ENCODE measurements around the gene FNDC3B.

Gene FNDC3B

GRCh38 chr3:172137287-172138192 lies 98.2 kb downstream of the FNDC3B start:
- in situ Hi-C loops (cut with MboI; ENCODE audit: low pct_unique_long_range_greater_than_20kb, low sequenced_read_pairs, unreplicated experiment) = no loop called here
- DNase-seq (ENCODE audit: low spot score) = no peak
- TF ChIP-seq CTCF (IDR thresholded peaks at IDR 0.05; ENCODE audit: extremely low read depth, insufficient read depth, missing control alignments) = no peak

DNA sequence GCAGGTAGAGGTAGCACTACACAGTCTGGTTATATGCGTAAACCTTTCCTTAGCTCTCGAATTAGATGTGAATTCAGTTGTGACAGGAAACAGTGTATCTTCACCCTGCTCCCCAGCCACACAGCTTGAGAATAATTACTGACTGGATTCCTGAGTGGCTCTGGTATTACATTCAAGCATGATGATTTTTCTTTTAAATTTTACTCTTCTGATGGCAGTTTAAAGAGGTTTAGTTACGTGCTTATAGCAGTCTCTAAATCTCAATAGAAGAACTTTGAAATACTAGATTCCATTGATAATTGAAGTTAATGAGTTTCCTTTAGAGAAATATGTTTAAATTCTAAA lies 98.8 kb downstream of the FNDC3B start:
- in situ Hi-C loops (cut with MboI; ENCODE audit: low pct_unique_long_range_greater_than_20kb, low sequenced_read_pairs, unreplicated experiment) = no loop called here
- no peak for TF ChIP-seq CTCF (IDR thresholded peaks at IDR 0.05; ENCODE audit: extremely low read depth, insufficient read depth, missing control alignments)
- DNase-seq (ENCODE audit: low spot score) = no peak

DNA sequence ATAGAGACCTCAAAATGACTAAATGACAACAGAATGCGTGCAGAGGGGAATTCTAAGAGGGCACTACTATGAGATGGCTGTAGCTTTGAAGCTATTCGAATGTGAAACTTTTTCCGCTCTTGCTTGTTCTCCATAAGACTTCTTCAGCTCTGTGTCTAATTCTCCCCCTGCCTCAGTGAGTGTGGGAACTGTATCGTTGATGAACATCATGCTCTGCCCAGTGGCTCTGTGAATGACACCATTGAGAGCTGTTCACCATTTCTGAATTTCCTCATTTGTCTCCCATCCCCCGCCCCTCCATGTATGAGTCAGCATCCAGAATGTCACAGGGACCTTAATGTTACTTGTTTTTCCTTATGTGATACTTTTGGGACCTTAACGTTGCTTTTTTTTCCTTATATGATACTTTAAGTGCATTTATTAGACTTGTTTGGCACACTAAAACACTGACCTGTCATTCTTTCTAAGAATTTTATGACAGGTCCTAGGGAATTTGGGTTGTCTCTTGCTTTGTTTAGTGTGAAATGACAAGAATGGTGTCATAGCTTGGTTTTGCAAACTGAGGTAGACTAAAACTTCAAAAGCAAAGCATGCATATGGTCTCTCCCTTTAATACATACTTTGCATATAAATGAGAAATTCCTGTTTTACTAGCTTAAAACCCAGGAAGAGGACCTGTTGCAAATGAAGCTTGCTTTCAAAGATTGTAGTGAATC lies 99.6 kb downstream of the FNDC3B start:
- in situ Hi-C loops (cut with MboI; ENCODE audit: low pct_unique_long_range_greater_than_20kb, low sequenced_read_pairs, unreplicated experiment) = no loop called here

DNA sequence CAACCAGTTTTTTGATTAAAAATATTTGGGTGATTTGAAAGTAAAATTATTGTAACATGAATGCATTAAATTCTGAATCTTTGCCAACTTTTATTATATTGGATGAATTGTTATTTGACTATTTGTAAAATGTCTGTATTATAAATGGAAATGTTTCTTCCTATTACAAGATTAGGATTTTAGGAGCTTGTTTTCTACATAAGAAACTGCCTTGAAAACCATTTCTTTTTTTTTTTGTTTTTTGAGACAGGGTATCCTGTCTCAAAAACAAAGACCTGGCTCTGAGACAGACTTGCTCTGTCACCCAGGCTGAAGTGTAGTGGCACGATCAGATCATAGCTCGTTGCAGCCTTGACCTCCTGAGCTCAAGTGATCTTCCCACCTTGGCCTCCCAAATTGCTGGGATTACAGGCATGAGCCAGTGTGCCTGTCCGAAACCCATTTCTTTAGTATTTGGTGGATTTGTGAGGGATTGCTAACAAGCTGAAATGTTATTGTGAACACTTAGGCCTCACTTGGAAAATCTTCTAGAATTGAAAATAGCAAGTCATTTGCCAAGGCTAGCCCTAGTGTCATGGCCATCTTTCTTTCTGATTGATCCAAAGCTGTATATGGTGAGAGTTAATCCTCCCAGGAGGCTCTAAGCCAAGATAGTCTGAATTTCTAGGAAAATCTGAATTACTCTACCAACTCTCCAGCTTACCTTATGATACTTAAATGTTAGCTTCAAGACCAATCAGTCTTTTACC lies 100.3 kb downstream of the FNDC3B start:
- in situ Hi-C loops (cut with MboI; ENCODE audit: low pct_unique_long_range_greater_than_20kb, low sequenced_read_pairs, unreplicated experiment) = no loop called here
- TF ChIP-seq CTCF (IDR thresholded peaks at IDR 0.05; ENCODE audit: extremely low read depth, insufficient read depth, missing control alignments) = no peak
- DNase-seq (ENCODE audit: low spot score) = no peak

More for the DNA sequence above, 99.6 kb downstream of the FNDC3B start:
- TF ChIP-seq CTCF (IDR thresholded peaks at IDR 0.05; ENCODE audit: extremely low read depth, insufficient read depth, missing control alignments) = no peak
- DNase-seq (ENCODE audit: low spot score) = peak; percentile 20

- no peak for DNase-seq (ENCODE audit: low spot score)
- TF ChIP-seq CTCF (IDR thresholded peaks at IDR 0.05; ENCODE audit: extremely low read depth, insufficient read depth, missing control alignments) = no peak
- in situ Hi-C loops (cut with MboI; ENCODE audit: low pct_unique_long_range_greater_than_20kb, low sequenced_read_pairs, unreplicated experiment) = no loop called here
Observed at GRCh38 chr3:172140499-172141391, 101.4 kb downstream of the FNDC3B start.

All from GM13977 (cell line).